Fibroblast of lung (primary cell): ENCODE measurements around the gene TIFAB. TPM values are rescaled to one million over a fixed set of nuclear protein-coding genes. Genes with fewer than 3 reads are reported as not detected.
A peak's percentile ranks its signal among the peaks of the same experiment; 100 is the strongest.

ENCODE experiments used
- DNase-seq, 2 donors: peaks; one replicate each; pipeline versions ENCODE4 v3.0.0 to v3.0.0-alpha.2; 2010; ENCODE audit warnings: low read depth in 2 of 2
- H2AFZ ChIP-seq: 2 replicates; pipeline ENCODE4 v1.5.1; 2012; ENCODE audit warnings: low read length, control low read depth, inconsistent platforms
- H3K27ac ChIP-seq: 2 replicates; pipeline ENCODE4 v1.5.1; 2011; ENCODE audit warnings: low read length, control low read depth; ENCODE audit not compliant: insufficient read depth
- H3K27me3 ChIP-seq: 2 replicates; pipeline ENCODE4 v1.5.1; 2011; ENCODE audit warnings: mild to moderate bottlenecking, low read length; ENCODE audit not compliant: control insufficient read depth, insufficient read depth
- H3K36me3 ChIP-seq: 2 replicates; pipeline ENCODE4 v1.5.1; 2011; ENCODE audit warnings: low read length; ENCODE audit not compliant: control insufficient read depth, insufficient read depth
- H3K4me1 ChIP-seq: 2 replicates; pipeline ENCODE4 v1.5.1; 2011; ENCODE audit warnings: low read length; ENCODE audit not compliant: control insufficient read depth, insufficient read depth; ENCODE audit errors: extremely low read depth
- H3K4me2 ChIP-seq: 2 replicates; pipeline ENCODE4 v1.5.1; 2011; ENCODE audit warnings: low read length, control low read depth; ENCODE audit not compliant: insufficient read depth; ENCODE audit errors: extremely low read depth
- H3K4me3 ChIP-seq, 4 experiments: fragments of 200-600 bp in 1 of 4; sonication (generic) in 1 of 4; replicated peaks in 1 of 4; 2 replicates each; pipeline ENCODE4 v1.5.1; 2011 to 2016; ENCODE audit warnings: low read length in 4 of 4, low read depth in 3 of 4, mild to moderate bottlenecking in 3 of 4, control low read depth in 2 of 4, inconsistent platforms in 1 of 4, mixed read lengths in 1 of 4; ENCODE audit not compliant: insufficient read depth in 1 of 4; ENCODE audit errors: control extremely low read depth in 1 of 4
- H3K79me2 ChIP-seq: 2 replicates; pipeline ENCODE4 v1.5.1; 2012; ENCODE audit warnings: mild to moderate bottlenecking, low read length, inconsistent platforms; ENCODE audit not compliant: control insufficient read depth, insufficient read depth
- H3K9ac ChIP-seq: 2 replicates; pipeline ENCODE4 v1.5.1; 2011; ENCODE audit warnings: mild to moderate bottlenecking, low read length, control low read depth; ENCODE audit not compliant: insufficient read depth
- H3K9me3 ChIP-seq: 2 replicates; pipeline ENCODE4 v1.5.1; 2012; ENCODE audit warnings: low read depth, low read length; ENCODE audit not compliant: control insufficient read depth, insufficient read depth
- H4K20me1 ChIP-seq: 2 replicates; pipeline ENCODE4 v1.5.1; 2011; ENCODE audit warnings: low read length; ENCODE audit not compliant: control insufficient read depth, insufficient read depth; ENCODE audit errors: extremely low read depth
- CTCF ChIP-seq, 2 donors: IDR thresholded peaks in 1 of 2; conservative IDR thresholded peaks in 1 of 2; 1 replicate in 1 of 2; 2 replicates in 1 of 2; pipeline ENCODE4 v1.5.1; 2011 to 2012; ENCODE audit warnings: low read length in 2 of 2, control low read depth in 1 of 2, inconsistent platforms in 1 of 2, low read depth in 1 of 2, mild to moderate bottlenecking in 1 of 2
- EZH2 ChIP-seq: IDR thresholded peaks from 2 replicates; pipeline ENCODE4 v1.5.1; 2012; ENCODE audit warnings: low read length, control low read depth, mild to moderate bottlenecking; ENCODE audit errors: missing control alignments
- polyA plus RNA-seq, 2 donors: library from polyadenylated mRNA; depleted of rRNA in 1 of 2; stranded (reverse) in 1 of 2; unstranded in 1 of 2; fragments of >200 nt; gene quantifications; 2 replicates each; pipeline ENCODE4 v1.2.1, GENCODE V29; 2011 to 2012; ENCODE audit warnings: missing spikeins in 1 of 2
- total RNA-seq: library from RNA; depleted of rRNA; stranded (reverse); fragments of >200 nt; gene quantifications from 2 replicates; pipeline ENCODE4 v1.2.1, GENCODE V29; 2014

Gene TIFAB
- total and polyA plus RNA-seq, 2 donors (not counting 1 experiment from before 2014, with no cell fraction given), result not detected

- H3K4me1 ChIP-seq, result peaks cover 9% of the 10 kb centered on the region
- H3K9me3 ChIP-seq, result no peaks in the 10 kb centered on the region
- H3K4me2 ChIP-seq, result no peak overlapping the region
- H3K9ac ChIP-seq, result no peak overlapping the region
- H4K20me1 ChIP-seq, result no peaks in the 10 kb centered on the region
- TF ChIP-seq CTCF (conservative IDR thresholded peaks at IDR 0.05 in 1 of 2, IDR thresholded peaks at IDR 0.05 in 1 of 2; ENCODE audit: low read depth in 1 of 2, low read length in 2 of 2) (no peak), EZH2 (no peak)
- no peaks in the 10 kb centered on the region for H3K79me2 ChIP-seq
- H3K27ac ChIP-seq, result no peak overlapping the region
- no peaks in the 10 kb centered on the region for H3K27me3 ChIP-seq
- H3K4me3 ChIP-seq, result no peak overlapping the region
- no peak for DNase-seq
- H2AFZ ChIP-seq, result no peak overlapping the region
- H3K36me3 ChIP-seq, result no peaks in the 10 kb centered on the region
Measured at GRCh38 chr5:135494196-135494595, 42.0 kb upstream of the TIFAB start.

GRCh38 chr5:135493406-135494180 lies 41.4 kb upstream of the TIFAB start:
- TF ChIP-seq EZH2 (no peak), CTCF (conservative IDR thresholded peaks at IDR 0.05 in 1 of 2, IDR thresholded peaks at IDR 0.05 in 1 of 2; ENCODE audit: low read depth in 1 of 2, low read length in 2 of 2) (no peak)
- no peak overlapping the region for H3K9ac ChIP-seq
- no peaks in the 10 kb centered on the region for H3K9me3 ChIP-seq
- H3K27ac ChIP-seq, result peak overlapping the region; percentile 56
- no peak overlapping the region for H3K4me3 ChIP-seq
- no peaks in the 10 kb centered on the region for H3K36me3 ChIP-seq
- peaks cover 11% of the 10 kb centered on the region for H3K4me1 ChIP-seq
- DNase-seq, result peak; percentile 90 to 92
- H4K20me1 ChIP-seq, result no peaks in the 10 kb centered on the region
- H3K4me2 ChIP-seq, result peak overlapping the region; percentile 1
- no peaks in the 10 kb centered on the region for H3K79me2 ChIP-seq
- peak overlapping the region; percentile 35 for H2AFZ ChIP-seq
- no peaks in the 10 kb centered on the region for H3K27me3 ChIP-seq

GRCh38 chr5:135492319-135492626 lies 40.1 kb upstream of the TIFAB start:
- no peak overlapping the region for H2AFZ ChIP-seq
- no peak overlapping the region for H3K9ac ChIP-seq
- no peak overlapping the region for H3K27ac ChIP-seq
- DNase-seq, result no peak
- no peaks in the 10 kb centered on the region for H3K36me3 ChIP-seq
- no peaks in the 10 kb centered on the region for H3K9me3 ChIP-seq
- H3K4me2 ChIP-seq, result no peak overlapping the region
- H3K27me3 ChIP-seq, result no peaks in the 10 kb centered on the region
- no peaks in the 10 kb centered on the region for H3K79me2 ChIP-seq
- H3K4me3 ChIP-seq, result no peak overlapping the region
- H3K4me1 ChIP-seq, result peaks cover 12% of the 10 kb centered on the region
- H4K20me1 ChIP-seq, result no peaks in the 10 kb centered on the region
- no peak for TF ChIP-seq EZH2
- TF ChIP-seq CTCF (conservative IDR thresholded peaks at IDR 0.05 in 1 of 2, IDR thresholded peaks at IDR 0.05 in 1 of 2; ENCODE audit: low read depth in 1 of 2, low read length in 2 of 2), result no peak
